ENCODE measurements around the gene ZBTB37. TPM values are rescaled to one million over a fixed set of nuclear protein-coding genes. Genes with fewer than 3 reads are reported as not detected.
A peak's percentile ranks its signal among the peaks of the same experiment; 100 is the strongest.

Gene ZBTB37
- total and polyA plus RNA-seq, 9 of the 15 experiments (the other 6 are each of a cell fraction or from before 2014, with no cell fraction given), result 1.3 to 13.9 (median 5.4) TPM

- TF ChIP-seq CHD2 (IDR thresholded peaks at IDR 0.05; ENCODE audit: low read depth, low read length) (peak; percentile 43), THAP7 (CRISPR knock-in tag; IDR thresholded peaks at IDR 0.05) (peak; percentile 81), CREB1 (IDR thresholded peaks at IDR 0.05) (peak; percentile 94), CREB1 (CRISPR knock-in tag; IDR thresholded peaks at IDR 0.05) (peak; percentile 95), PCBP1 (IDR thresholded peaks at IDR 0.05; ENCODE audit: low read depth, low read length, poor library complexity, severe bottlenecking) (peak; percentile 28), MCM3 (IDR thresholded peaks at IDR 0.05) (no peak), ZKSCAN3 (CRISPR knock-in tag; IDR thresholded peaks at IDR 0.05) (no peak), KDM2B (CRISPR knock-in tag; IDR thresholded peaks at IDR 0.05) (0 out of 2 replicates have a peak, but pooled peaks have one; percentile 30), RHOXF2B (CRISPR knock-in tag; conservative IDR thresholded peaks at IDR 0.05) (peak; percentile 63; the same call in 1 of the 2 replicates), HEY1 (CRISPR knock-in tag; IDR thresholded peaks at IDR 0.05; ENCODE audit: borderline replicate concordance) (no peak; the same call in 1 of the 2 replicates), KLF6 (CRISPR knock-in tag; IDR thresholded peaks at IDR 0.05; ENCODE audit: borderline replicate concordance) (no peak), MXI1 (IDR thresholded peaks at IDR 0.05; ENCODE audit: low read depth, low read length) (peak; percentile 59), ZNF24 (IDR thresholded peaks at IDR 0.05) (peak; percentile 58; the same call in 1 of the 2 replicates), TEAD4 (IDR thresholded peaks at IDR 0.05; ENCODE audit: low read length) (peak; percentile 37; the same call in 1 of the 2 replicates), TEAD4 (CRISPR knock-in tag; IDR thresholded peaks at IDR 0.05; ENCODE audit: borderline replicate concordance) (no peak)
- TF ChIP-seq, protein P1, sequence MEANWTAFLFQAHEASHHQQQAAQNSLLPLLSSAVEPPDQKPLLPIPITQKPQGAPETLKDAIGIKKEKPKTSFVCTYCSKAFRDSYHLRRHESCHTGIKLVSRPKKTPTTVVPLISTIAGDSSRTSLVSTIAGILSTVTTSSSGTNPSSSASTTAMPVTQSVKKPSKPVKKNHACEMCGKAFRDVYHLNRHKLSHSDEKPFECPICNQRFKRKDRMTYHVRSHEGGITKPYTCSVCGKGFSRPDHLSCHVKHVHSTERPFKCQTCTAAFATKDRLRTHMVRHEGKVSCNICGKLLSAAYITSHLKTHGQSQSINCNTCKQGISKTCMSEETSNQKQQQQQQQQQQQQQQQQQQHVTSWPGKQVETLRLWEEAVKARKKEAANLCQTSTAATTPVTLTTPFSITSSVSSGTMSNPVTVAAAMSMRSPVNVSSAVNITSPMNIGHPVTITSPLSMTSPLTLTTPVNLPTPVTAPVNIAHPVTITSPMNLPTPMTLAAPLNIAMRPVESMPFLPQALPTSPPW (CRISPR knock-in tag; IDR thresholded peaks at IDR 0.05), result no peak
- TF ChIP-seq, protein P2, sequence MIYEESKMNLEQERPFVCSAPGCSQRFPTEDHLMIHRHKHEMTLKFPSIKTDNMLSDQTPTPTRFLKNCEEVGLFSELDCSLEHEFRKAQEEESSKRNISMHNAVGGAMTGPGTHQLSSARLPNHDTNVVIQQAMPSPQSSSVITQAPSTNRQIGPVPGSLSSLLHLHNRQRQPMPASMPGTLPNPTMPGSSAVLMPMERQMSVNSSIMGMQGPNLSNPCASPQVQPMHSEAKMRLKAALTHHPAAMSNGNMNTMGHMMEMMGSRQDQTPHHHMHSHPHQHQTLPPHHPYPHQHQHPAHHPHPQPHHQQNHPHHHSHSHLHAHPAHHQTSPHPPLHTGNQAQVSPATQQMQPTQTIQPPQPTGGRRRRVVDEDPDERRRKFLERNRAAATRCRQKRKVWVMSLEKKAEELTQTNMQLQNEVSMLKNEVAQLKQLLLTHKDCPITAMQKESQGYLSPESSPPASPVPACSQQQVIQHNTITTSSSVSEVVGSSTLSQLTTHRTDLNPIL (CRISPR knock-in tag; IDR thresholded peaks at IDR 0.05), result peak; percentile 85
- TF ChIP-seq, protein P3, sequence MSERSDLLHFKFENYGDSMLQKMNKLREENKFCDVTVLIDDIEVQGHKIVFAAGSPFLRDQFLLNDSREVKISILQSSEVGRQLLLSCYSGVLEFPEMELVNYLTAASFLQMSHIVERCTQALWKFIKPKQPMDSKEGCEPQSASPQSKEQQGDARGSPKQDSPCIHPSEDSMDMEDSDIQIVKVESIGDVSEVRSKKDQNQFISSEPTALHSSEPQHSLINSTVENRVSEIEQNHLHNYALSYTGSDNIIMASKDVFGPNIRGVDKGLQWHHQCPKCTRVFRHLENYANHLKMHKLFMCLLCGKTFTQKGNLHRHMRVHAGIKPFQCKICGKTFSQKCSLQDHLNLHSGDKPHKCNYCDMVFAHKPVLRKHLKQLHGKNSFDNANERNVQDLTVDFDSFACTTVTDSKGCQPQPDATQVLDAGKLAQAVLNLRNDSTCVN (CRISPR knock-in tag; IDR thresholded peaks at IDR 0.05), result peak; percentile 58
- TF ChIP-seq, protein P4, sequence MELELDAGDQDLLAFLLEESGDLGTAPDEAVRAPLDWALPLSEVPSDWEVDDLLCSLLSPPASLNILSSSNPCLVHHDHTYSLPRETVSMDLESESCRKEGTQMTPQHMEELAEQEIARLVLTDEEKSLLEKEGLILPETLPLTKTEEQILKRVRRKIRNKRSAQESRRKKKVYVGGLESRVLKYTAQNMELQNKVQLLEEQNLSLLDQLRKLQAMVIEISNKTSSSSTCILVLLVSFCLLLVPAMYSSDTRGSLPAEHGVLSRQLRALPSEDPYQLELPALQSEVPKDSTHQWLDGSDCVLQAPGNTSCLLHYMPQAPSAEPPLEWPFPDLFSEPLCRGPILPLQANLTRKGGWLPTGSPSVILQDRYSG (tag; conservative IDR thresholded peaks at IDR 0.05; ENCODE audit: low read depth), result peak; percentile 75; the same call in 1 of the 2 replicates
- TF ChIP-seq, protein P5, sequence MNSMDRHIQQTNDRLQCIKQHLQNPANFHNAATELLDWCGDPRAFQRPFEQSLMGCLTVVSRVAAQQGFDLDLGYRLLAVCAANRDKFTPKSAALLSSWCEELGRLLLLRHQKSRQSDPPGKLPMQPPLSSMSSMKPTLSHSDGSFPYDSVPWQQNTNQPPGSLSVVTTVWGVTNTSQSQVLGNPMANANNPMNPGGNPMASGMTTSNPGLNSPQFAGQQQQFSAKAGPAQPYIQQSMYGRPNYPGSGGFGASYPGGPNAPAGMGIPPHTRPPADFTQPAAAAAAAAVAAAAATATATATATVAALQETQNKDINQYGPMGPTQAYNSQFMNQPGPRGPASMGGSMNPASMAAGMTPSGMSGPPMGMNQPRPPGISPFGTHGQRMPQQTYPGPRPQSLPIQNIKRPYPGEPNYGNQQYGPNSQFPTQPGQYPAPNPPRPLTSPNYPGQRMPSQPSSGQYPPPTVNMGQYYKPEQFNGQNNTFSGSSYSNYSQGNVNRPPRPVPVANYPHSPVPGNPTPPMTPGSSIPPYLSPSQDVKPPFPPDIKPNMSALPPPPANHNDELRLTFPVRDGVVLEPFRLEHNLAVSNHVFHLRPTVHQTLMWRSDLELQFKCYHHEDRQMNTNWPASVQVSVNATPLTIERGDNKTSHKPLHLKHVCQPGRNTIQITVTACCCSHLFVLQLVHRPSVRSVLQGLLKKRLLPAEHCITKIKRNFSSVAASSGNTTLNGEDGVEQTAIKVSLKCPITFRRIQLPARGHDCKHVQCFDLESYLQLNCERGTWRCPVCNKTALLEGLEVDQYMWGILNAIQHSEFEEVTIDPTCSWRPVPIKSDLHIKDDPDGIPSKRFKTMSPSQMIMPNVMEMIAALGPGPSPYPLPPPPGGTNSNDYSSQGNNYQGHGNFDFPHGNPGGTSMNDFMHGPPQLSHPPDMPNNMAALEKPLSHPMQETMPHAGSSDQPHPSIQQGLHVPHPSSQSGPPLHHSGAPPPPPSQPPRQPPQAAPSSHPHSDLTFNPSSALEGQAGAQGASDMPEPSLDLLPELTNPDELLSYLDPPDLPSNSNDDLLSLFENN (IDR thresholded peaks at IDR 0.05; ENCODE audit: low read depth in 2 of 2, low read length in 2 of 2), result peak in 1 of 2 experiments; percentile 89; a peak in 2 of 4 replicates
These were observed 371 bp upstream of the ZBTB37 start, which contains the start of gene GAS5 (continued) for GRCh38 chr1:173867753-173868265.

Data from K562 (cell line).